ENCODE results near the gene EBLN2. TPM values are rescaled to one million over a fixed set of nuclear protein-coding genes. Genes with fewer than 3 reads are reported as not detected.

Gene EBLN2
- total RNA-seq, 4 donors from 2014 or later = 0.93 to 3.7 (median 1.5) TPM

GRCh38 chr3:73081140-73081539, 19.7 kb downstream of the EBLN2 start:
- DNase-seq (ENCODE audit: low spot score in 2 of 2) = no peak
- no peak overlapping the region for H3K4me3 ChIP-seq (ENCODE audit: low read depth, poor library complexity, severe bottlenecking)
- intact Hi-C loops (cut with DNase I; ENCODE audit: low total_unique reads) = loop anchor here (10.0 kb wide), 1 partner anchor 146 kb away; no protein-coding TSS in a partner anchor
- no peak for TF ChIP-seq POLR2A (IDR thresholded peaks at IDR 0.05)
- no peak for TF ChIP-seq CTCF (IDR thresholded peaks at IDR 0.05)
- 94 to 95% methylated on average over 8 of the region's 8 CpGs for WGBS, 2 donors

- no peak overlapping the region for H3K4me3 ChIP-seq (ENCODE audit: low read depth, poor library complexity, severe bottlenecking)
- DNase-seq (ENCODE audit: low spot score in 2 of 2) = no peak
- intact Hi-C loops (cut with DNase I; ENCODE audit: low total_unique reads) = loop anchor here (10.0 kb wide), 1 partner anchor 149 kb away; no protein-coding TSS in a partner anchor
- WGBS, 2 donors = 87% methylated on average over 2 of the region's 2 CpGs
- no peak for TF ChIP-seq POLR2A (IDR thresholded peaks at IDR 0.05)
- no peak for TF ChIP-seq CTCF (IDR thresholded peaks at IDR 0.05)
Measured at GRCh38 chr3:73084170-73084569, 22.7 kb downstream of the EBLN2 start.

GRCh38 chr3:73086071-73086494, 24.6 kb downstream of the EBLN2 start:
- peak in 1 of 2 donors; percentile 85 for DNase-seq (ENCODE audit: low spot score in 2 of 2)
- WGBS, 2 donors = 24 to 25% methylated on average over 8 of the region's 8 CpGs

GRCh38 chr3:73094129-73094528, 32.7 kb downstream of the EBLN2 start:
- intact Hi-C loops (cut with DNase I; ENCODE audit: low total_unique reads) = no loop called here
- H3K4me3 ChIP-seq (ENCODE audit: low read depth, poor library complexity, severe bottlenecking) = no peak overlapping the region
- TF ChIP-seq CTCF (IDR thresholded peaks at IDR 0.05) (no peak), POLR2A (IDR thresholded peaks at IDR 0.05) (no peak)
- no peak for DNase-seq (ENCODE audit: low spot score in 2 of 2)
- 63 to 64% methylated on average over 6 of the region's 6 CpGs for WGBS, 2 donors

More at GRCh38 chr3:73086071-73086494, 24.6 kb downstream of the EBLN2 start:
- H3K4me3 ChIP-seq (ENCODE audit: low read depth, poor library complexity, severe bottlenecking) = no peak overlapping the region
- TF ChIP-seq CTCF (IDR thresholded peaks at IDR 0.05) (peak in 1 of 3 donors; percentile 56), POLR2A (IDR thresholded peaks at IDR 0.05) (no peak)
- intact Hi-C loops (cut with DNase I; ENCODE audit: low total_unique reads) = loop anchor here (10.0 kb wide), 1 partner anchor 151 kb away; no protein-coding TSS in a partner anchor

- no peak for TF ChIP-seq CTCF (IDR thresholded peaks at IDR 0.05)
- no peak for TF ChIP-seq POLR2A (IDR thresholded peaks at IDR 0.05)
- 77 to 85% methylated on average over 12 of the region's 12 CpGs for WGBS, 2 donors
- DNase-seq (ENCODE audit: low spot score in 2 of 2) = no peak
- intact Hi-C loops (cut with DNase I; ENCODE audit: low total_unique reads) = no loop called here
- H3K4me3 ChIP-seq (ENCODE audit: low read depth, poor library complexity, severe bottlenecking) = no peak overlapping the region
Measured at GRCh38 chr3:73094951-73095350, 33.5 kb downstream of the EBLN2 start.

GRCh38 chr3:73096169-73096568, 34.7 kb downstream of the EBLN2 start:
- WGBS, 2 donors = 82 to 89% methylated on average over 2 of the region's 2 CpGs
- H3K4me3 ChIP-seq (ENCODE audit: low read depth, poor library complexity, severe bottlenecking) = no peak overlapping the region
- TF ChIP-seq POLR2A (IDR thresholded peaks at IDR 0.05) (no peak), CTCF (IDR thresholded peaks at IDR 0.05) (no peak)
- DNase-seq (ENCODE audit: low spot score in 2 of 2) = no peak
- intact Hi-C loops (cut with DNase I; ENCODE audit: low total_unique reads) = no loop called here

Data from lower leg skin (tissue), 4 donors.